Lower lobe of right lung (tissue), 2 donors: ENCODE measurements around the gene KRTAP2-2. TPM values are rescaled to one million over a fixed set of nuclear protein-coding genes. Genes with fewer than 3 reads are reported as not detected.

Source experiments
- ATAC-seq, 2 donors: fragments of 200-7000 bp; cut with Tn5 transposase; one replicate each; pipeline ENCODE4 v1.9.1; 2020 to 2022; ENCODE audit warnings: mild to moderate bottlenecking in 2 of 2, moderate library complexity in 2 of 2
- DNase-seq: peaks from one replicate; pipeline ENCODE4 v3.0.0-alpha.2; 2020
- H3K27ac ChIP-seq: fragments of 200-600 bp; one replicate; pipeline ENCODE4 v1.8.0; 2022
- H3K27me3 ChIP-seq: fragments of 200-600 bp; one replicate; pipeline ENCODE4 v1.8.0; 2022; ENCODE audit warnings: low read depth
- H3K36me3 ChIP-seq: fragments of 200-600 bp; one replicate; pipeline ENCODE4 v1.8.0; 2022; ENCODE audit warnings: mild to moderate bottlenecking
- H3K4me1 ChIP-seq: fragments of 200-600 bp; one replicate; pipeline ENCODE4 v1.8.0; 2022
- H3K4me3 ChIP-seq: fragments of 200-600 bp; one replicate; pipeline ENCODE4 v1.8.0; 2022; ENCODE audit warnings: mild to moderate bottlenecking
- H3K9me3 ChIP-seq: fragments of 200-600 bp; one replicate; pipeline ENCODE4 v1.8.0; 2022
- intact Hi-C: fragments of 100-400 bp; cut with DNase I; formaldehyde crosslinking; loops from one replicate; pipeline ENCODE4 v1.11.0; 2022
- total RNA-seq: library from RNA; stranded (reverse); fragmentation: NEBNext Ultra II Directional; extraction: Animal tissue kit (Norgen Biotek cat#: 25700); gene quantifications from one replicate; pipeline ENCODE4 v1.2.1, GENCODE V29; 2021
- TF ChIP-seq, protein P1 (sequence below): fragments of 200-600 bp; IDR thresholded peaks from one replicate; pipeline ENCODE4 v1.8.0; 2022; ENCODE audit warnings: antibody characterized with exemption, mild to moderate bottlenecking
- donor health status: DM: no; HTN: yes; CAD: no; lungs with severe emphysema.

The KRTAP2-2 gene
- total RNA-seq, 1 donor from 2014 or later = not detected

DNA sequence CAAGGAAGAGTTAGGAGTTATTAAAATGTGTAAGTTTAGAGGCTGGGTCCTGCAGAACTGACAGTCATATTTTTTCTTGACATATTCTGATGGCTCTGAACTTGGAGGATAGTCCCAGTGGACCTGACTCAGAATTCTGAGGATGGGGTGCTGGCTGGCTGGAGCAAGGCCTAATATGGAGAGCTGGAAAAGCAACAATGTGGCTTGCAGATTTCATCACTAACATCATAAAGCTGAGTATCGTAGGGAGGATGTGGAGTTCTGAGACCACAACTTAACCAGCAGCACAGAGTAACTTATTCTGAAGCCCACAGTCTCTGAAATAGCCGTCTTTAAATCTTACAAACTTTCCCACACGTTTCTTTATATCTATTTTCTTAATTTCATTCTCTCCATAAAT lies 30.3 kb downstream of the KRTAP2-2 start:
- no peaks in the 10 kb centered on the region for H3K4me1 ChIP-seq
- TF ChIP-seq, protein P1, sequence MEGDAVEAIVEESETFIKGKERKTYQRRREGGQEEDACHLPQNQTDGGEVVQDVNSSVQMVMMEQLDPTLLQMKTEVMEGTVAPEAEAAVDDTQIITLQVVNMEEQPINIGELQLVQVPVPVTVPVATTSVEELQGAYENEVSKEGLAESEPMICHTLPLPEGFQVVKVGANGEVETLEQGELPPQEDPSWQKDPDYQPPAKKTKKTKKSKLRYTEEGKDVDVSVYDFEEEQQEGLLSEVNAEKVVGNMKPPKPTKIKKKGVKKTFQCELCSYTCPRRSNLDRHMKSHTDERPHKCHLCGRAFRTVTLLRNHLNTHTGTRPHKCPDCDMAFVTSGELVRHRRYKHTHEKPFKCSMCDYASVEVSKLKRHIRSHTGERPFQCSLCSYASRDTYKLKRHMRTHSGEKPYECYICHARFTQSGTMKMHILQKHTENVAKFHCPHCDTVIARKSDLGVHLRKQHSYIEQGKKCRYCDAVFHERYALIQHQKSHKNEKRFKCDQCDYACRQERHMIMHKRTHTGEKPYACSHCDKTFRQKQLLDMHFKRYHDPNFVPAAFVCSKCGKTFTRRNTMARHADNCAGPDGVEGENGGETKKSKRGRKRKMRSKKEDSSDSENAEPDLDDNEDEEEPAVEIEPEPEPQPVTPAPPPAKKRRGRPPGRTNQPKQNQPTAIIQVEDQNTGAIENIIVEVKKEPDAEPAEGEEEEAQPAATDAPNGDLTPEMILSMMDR = no peak
- H3K4me3 ChIP-seq = no peak overlapping the region
- H3K36me3 ChIP-seq = no peaks in the 10 kb centered on the region
- H3K27me3 ChIP-seq = no peaks in the 10 kb centered on the region
- DNase-seq = no peak
- intact Hi-C loops = no loop called here
- H3K9me3 ChIP-seq = no peaks in the 10 kb centered on the region
- no peak for ATAC-seq
- no peak overlapping the region for H3K27ac ChIP-seq

DNA sequence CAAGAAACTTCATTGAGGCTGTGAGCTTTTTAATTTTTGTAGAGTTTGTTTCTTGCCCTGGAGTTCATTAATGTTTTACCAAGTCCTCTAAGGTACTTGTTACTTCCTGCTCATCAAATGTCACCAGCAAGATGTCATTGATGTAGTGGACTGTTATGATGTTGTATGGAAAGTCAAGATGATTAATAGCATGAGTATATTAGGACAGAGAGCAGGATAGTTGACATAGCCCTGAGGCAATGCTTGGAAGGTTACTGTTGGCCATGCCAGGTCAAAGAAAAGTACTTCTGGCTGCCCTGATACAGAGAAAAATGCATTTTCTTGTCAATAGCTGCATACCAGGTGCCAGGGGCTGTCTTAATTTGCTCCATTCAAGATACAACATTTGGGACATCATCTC lies 34.7 kb downstream of the KRTAP2-2 start:
- Histone ChIP-seq H3K4me3 (no peak overlapping the region), H3K4me1 (no peaks in the 10 kb centered on the region), H3K9me3 (no peaks in the 10 kb centered on the region), H3K27ac (no peak overlapping the region), H3K27me3 (no peaks in the 10 kb centered on the region), H3K36me3 (no peaks in the 10 kb centered on the region)
- intact Hi-C loops = no loop called here
- no peak for ATAC-seq
- TF ChIP-seq, protein P1 = no peak
- no peak for DNase-seq

DNA sequence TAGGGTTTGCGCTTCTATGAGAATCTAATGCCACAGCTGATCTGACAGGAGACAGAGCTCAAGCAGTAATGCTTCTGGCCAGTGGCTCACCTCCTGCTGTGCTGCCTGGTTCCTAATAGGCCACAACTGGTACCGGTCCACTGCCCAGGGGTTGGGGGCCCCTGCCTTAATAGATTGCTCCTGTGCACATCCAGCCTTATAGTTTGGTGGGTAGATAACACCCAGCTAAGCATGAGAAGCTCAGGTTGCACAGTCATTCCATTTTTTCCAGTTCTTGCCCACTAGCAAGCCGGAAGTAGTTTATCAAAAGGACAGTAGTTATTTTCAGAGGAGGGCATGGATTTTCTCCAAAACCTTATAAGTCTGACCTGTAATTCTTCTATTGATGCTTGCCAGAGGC lies 35.6 kb downstream of the KRTAP2-2 start:
- intact Hi-C loops = no loop called here
- no peak for ATAC-seq
- Histone ChIP-seq H3K4me3 (no peak overlapping the region), H3K27ac (no peak overlapping the region), H3K27me3 (no peaks in the 10 kb centered on the region), H3K4me1 (no peaks in the 10 kb centered on the region), H3K9me3 (no peaks in the 10 kb centered on the region), H3K36me3 (no peaks in the 10 kb centered on the region)
- no peak for DNase-seq
- TF ChIP-seq, protein P1 = no peak

DNA sequence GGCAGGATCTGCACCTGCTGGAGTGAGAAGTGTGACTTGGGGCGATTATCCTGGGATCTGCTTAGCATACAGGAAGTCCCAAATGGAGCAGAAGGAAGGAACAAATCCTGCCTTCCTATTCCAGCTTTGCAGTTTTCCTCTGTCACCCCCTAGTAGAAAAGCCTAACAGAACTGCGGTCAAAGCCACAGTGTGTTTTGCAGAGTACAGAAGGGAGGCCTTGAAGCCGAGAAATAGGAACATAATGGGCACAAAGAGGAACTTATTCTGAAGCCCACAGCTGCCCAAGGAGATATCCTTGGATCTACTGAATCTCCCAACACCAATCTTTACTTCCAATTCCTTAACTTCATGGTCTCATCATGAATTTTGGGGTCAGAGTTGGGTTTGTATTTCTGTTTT lies 36.5 kb downstream of the KRTAP2-2 start:
- Histone ChIP-seq H3K4me3 (no peak overlapping the region), H3K4me1 (no peaks in the 10 kb centered on the region), H3K36me3 (no peaks in the 10 kb centered on the region), H3K27ac (no peak overlapping the region), H3K9me3 (no peaks in the 10 kb centered on the region), H3K27me3 (no peaks in the 10 kb centered on the region)
- no peak for DNase-seq
- TF ChIP-seq, protein P1 = no peak
- no peak for ATAC-seq
- intact Hi-C loops = no loop called here

DNA sequence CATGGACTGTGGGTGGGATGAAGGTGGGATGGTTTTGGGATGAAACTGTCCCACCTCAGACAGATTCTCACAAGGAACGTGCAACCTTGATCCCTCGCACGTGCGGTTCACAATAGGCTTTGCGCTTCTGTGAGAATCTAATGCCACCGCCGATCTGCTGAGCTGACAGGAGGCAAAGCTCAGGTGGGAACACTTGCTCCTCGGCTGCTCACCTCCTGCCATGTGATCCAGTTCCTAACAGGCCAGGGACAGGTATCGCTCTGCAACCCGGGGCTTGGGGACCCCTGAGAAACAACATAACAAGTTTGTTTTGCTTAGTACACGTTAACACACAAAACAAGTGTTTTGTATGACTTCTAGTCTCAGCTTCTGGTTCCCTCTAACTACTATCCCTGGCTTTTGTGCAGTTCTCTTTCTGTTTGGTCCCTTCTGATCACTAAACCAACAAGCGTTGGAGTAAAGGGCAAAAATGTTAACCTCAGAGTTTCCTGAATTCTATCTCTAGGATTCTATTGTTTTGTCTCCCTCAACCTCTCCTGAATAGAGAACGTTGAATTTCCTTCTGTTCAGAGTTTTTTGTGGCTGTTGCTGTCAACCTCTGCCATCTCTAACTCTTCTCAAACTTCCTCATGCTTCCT lies 38.3 kb downstream of the KRTAP2-2 start:
- no peaks in the 10 kb centered on the region for H3K9me3 ChIP-seq
- no peak for DNase-seq
- intact Hi-C loops = no loop called here
- H3K36me3 ChIP-seq = no peaks in the 10 kb centered on the region
- H3K27ac ChIP-seq = no peak overlapping the region
- no peaks in the 10 kb centered on the region for H3K4me1 ChIP-seq
- H3K4me3 ChIP-seq = no peak overlapping the region
- TF ChIP-seq, protein P1 = no peak
- no peak for ATAC-seq
- H3K27me3 ChIP-seq = no peaks in the 10 kb centered on the region
